ENCODE measurements around the gene CCDC181.
A peak's percentile ranks its signal among the peaks of the same experiment; 100 is the strongest.

CCDC181 gene

DNA sequence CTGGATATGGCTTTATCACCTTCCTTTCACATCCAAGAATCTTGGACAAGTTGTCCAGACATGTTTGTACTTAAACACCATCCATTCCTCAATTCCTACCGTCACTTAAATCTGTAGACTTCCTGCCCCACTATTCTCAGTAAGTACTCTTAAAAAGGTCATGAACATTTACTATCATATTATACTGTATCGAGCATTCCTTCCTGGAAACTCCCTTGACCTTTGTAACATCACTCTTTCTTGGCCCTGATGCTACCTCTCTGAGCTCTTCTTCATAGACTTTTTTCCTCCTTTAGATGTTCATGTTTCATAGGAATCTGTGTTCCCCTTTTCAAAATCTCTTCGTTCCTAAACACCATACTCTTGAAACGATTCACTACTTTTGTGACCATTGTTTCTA is 43.8 kb downstream of the CCDC181 start:
- Mint-ChIP-seq H3K27ac (ENCODE audit: low read depth) (no peak overlapping the region), H3K36me3 (ENCODE audit: insufficient read depth) (peaks cover 36% of the 10 kb centered on the region), H3K4me3 (no peak overlapping the region), H3K4me1 (no peaks in the 10 kb centered on the region), H3K9me3 (no peaks in the 10 kb centered on the region), H3K27me3 (no peaks in the 10 kb centered on the region)
- DNase-seq (ENCODE audit: low spot score in 2 of 2) (no peak), ATAC-seq (replicated peaks; ENCODE audit: extremely low read depth, poor library complexity, severe bottlenecking) (no peak)

GRCh38 chr1:169381162-169381561 is 46.1 kb downstream of the CCDC181 start:
- DNase-seq (ENCODE audit: low spot score in 2 of 2) (no peak), ATAC-seq (replicated peaks; ENCODE audit: extremely low read depth, poor library complexity, severe bottlenecking) (no peak)
- H3K27ac Mint-ChIP-seq (ENCODE audit: low read depth), result no peak overlapping the region
- no peaks in the 10 kb centered on the region for H3K9me3 Mint-ChIP-seq
- no peaks in the 10 kb centered on the region for H3K4me1 Mint-ChIP-seq
- H3K36me3 Mint-ChIP-seq (ENCODE audit: insufficient read depth), result peaks cover 39% of the 10 kb centered on the region
- no peak overlapping the region for H3K4me3 Mint-ChIP-seq
- no peaks in the 10 kb centered on the region for H3K27me3 Mint-ChIP-seq

GRCh38 chr1:169371404-169371803 is 55.9 kb downstream of the CCDC181 start:
- Mint-ChIP-seq H3K4me1 (peaks cover 18% of the 10 kb centered on the region), H3K4me3 (no peak overlapping the region), H3K27me3 (no peaks in the 10 kb centered on the region), H3K36me3 (ENCODE audit: insufficient read depth) (peaks cover 11% of the 10 kb centered on the region), H3K9me3 (no peaks in the 10 kb centered on the region), H3K27ac (ENCODE audit: low read depth) (no peak overlapping the region)
- ATAC-seq (replicated peaks; ENCODE audit: extremely low read depth, poor library complexity, severe bottlenecking) (no peak), DNase-seq (ENCODE audit: low spot score in 2 of 2) (no peak)

- peak in 1 of 2 donors; percentile 15 for DNase-seq (ENCODE audit: low spot score in 2 of 2)
- peak; percentile 6 for ATAC-seq (replicated peaks; ENCODE audit: extremely low read depth, poor library complexity, severe bottlenecking)
- H3K4me3 Mint-ChIP-seq, result no peak overlapping the region
- no peaks in the 10 kb centered on the region for H3K27me3 Mint-ChIP-seq
- no peaks in the 10 kb centered on the region for H3K9me3 Mint-ChIP-seq
- peaks cover 8% of the 10 kb centered on the region for H3K36me3 Mint-ChIP-seq (ENCODE audit: insufficient read depth)
- H3K4me1 Mint-ChIP-seq, result peaks cover 26% of the 10 kb centered on the region
- no peak overlapping the region for H3K27ac Mint-ChIP-seq (ENCODE audit: low read depth)
Measured at GRCh38 chr1:169368406-169368769, 58.9 kb downstream of the CCDC181 start.

GRCh38 chr1:169367686-169368405 is 59.4 kb downstream of the CCDC181 start, which contains the start of the genes BLZF1 and NME7:
Gene BLZF1 (plus strand): TSS chr1:169368195. CDS start chr1:169369523, 1,328 bp downstream.
Gene NME7 (minus strand): TSS chr1:169367797. CDS start chr1:169367710, 87 bp downstream.
- Mint-ChIP-seq H3K4me3 (no peak within 1 kb of the TSS), H3K9me3 (no peaks in the 10 kb centered on the region), H3K36me3 (ENCODE audit: insufficient read depth) (peaks cover 7% of the 10 kb centered on the region), H3K4me1 (peaks cover 24% of the 10 kb centered on the region), H3K27ac (ENCODE audit: low read depth) (no peak within 1 kb of the TSS), H3K27me3 (no peaks in the 10 kb centered on the region)
- DNase-seq (ENCODE audit: low spot score in 2 of 2) (peak; percentile 95 to 98), ATAC-seq (replicated peaks; ENCODE audit: extremely low read depth, poor library complexity, severe bottlenecking) (peak; percentile 94)

DNA sequence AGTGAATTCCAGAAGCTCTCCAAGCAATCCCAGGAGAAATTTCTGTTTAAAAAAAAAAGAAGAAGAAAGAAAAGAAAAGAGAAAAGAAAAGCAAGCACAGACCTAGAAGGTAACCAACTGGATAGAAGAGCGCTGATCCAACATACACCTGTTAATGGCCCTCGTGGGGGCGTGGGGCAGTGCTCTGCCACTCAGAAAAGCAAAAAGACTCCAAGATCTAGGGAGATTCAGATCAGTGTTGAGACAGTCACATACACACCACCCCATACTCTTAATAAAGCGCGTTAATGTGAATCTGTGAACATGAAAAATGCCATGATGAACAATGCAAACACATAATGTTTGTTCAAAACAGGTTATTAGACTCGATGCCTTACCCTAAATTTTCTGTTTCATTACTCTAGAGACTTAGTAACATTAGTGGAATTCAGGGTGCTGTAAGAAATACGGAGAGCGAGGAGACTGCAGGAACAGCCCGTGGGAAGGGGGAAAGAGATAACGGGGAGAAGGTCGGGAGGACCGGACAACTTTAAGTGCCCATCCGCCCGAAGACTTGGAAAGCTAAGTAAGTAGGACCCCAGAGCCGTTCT is 60.1 kb downstream of the CCDC181 start:
- Mint-ChIP-seq H3K9me3 (no peaks in the 10 kb centered on the region), H3K4me3 (no peak overlapping the region), H3K36me3 (ENCODE audit: insufficient read depth) (peaks cover 7% of the 10 kb centered on the region), H3K4me1 (peaks cover 23% of the 10 kb centered on the region), H3K27me3 (no peaks in the 10 kb centered on the region), H3K27ac (ENCODE audit: low read depth) (no peak overlapping the region)
- no peak for ATAC-seq (replicated peaks; ENCODE audit: extremely low read depth, poor library complexity, severe bottlenecking)
- no peak for DNase-seq (ENCODE audit: low spot score in 2 of 2)

GRCh38 chr1:169364948-169365347 is 62.3 kb downstream of the CCDC181 start:
- no peaks in the 10 kb centered on the region for H3K9me3 Mint-ChIP-seq
- H3K4me3 Mint-ChIP-seq, result no peak overlapping the region
- H3K36me3 Mint-ChIP-seq (ENCODE audit: insufficient read depth), result peaks cover under 1% of the 10 kb centered on the region
- H3K27me3 Mint-ChIP-seq, result no peaks in the 10 kb centered on the region
- H3K27ac Mint-ChIP-seq (ENCODE audit: low read depth), result no peak overlapping the region
- peaks cover 18% of the 10 kb centered on the region for H3K4me1 Mint-ChIP-seq
- DNase-seq (ENCODE audit: low spot score in 2 of 2) (no peak), ATAC-seq (replicated peaks; ENCODE audit: extremely low read depth, poor library complexity, severe bottlenecking) (no peak)

DNA sequence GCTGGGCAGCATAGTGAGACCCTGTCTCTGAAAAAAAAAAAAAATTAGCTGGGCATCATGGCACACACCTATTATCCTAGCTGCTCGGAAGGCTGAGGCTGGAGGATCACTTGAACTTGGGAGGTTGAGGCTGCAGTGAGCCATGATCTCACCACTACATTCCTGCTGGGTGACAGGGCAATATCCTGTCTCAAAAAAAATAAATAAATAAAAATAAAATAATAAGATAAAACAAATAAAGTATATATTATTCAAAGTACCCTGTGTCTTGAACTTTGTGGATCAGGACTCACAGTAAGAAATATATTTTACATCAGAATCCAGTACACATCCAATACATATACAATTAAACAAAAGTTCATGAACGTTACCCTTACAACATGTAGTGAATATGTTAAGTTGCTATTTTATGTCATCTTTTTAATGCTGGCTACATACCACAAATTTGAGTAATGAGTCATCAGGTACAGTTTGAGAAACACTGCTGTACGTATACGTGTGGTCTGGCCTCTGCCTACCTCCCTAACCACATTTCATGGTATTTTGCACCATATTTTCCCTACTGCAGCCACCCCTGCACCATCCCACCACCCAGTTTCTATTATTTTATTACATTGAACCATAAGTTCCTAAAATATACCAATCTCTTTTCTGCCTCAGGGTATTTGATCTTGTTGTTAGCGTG is 64.1 kb downstream of the CCDC181 start:
- H3K4me3 Mint-ChIP-seq, result no peak overlapping the region
- H3K9me3 Mint-ChIP-seq, result no peaks in the 10 kb centered on the region
- peak overlapping the region; percentile 33 for H3K27ac Mint-ChIP-seq (ENCODE audit: low read depth)
- DNase-seq (ENCODE audit: low spot score in 2 of 2) (no peak), ATAC-seq (replicated peaks; ENCODE audit: extremely low read depth, poor library complexity, severe bottlenecking) (peak; percentile 6)
- no peaks in the 10 kb centered on the region for H3K27me3 Mint-ChIP-seq
- no peaks in the 10 kb centered on the region for H3K36me3 Mint-ChIP-seq (ENCODE audit: insufficient read depth)
- peaks cover 16% of the 10 kb centered on the region for H3K4me1 Mint-ChIP-seq

DNA sequence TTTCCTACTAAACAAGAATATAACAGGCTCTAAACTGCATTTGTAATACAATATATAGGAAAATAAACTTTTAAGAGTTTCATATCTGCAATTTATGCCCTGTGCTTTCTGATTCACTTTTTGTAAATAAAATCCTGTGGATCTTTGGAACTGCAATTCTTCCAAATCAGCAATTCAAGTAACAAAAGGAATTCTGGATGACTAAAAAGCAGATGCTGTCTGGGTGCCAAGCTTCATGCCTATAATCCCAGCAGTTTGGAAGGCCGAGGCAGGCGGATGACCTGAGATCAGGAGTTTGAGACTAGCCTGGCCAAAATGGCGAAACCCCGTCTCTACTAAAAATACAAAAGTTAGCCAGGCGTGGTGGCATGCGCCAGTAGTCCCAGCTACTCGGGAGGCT is 66.0 kb downstream of the CCDC181 start:
- Mint-ChIP-seq H3K27ac (ENCODE audit: low read depth) (no peak overlapping the region), H3K36me3 (ENCODE audit: insufficient read depth) (no peaks in the 10 kb centered on the region), H3K27me3 (no peaks in the 10 kb centered on the region), H3K4me3 (no peak overlapping the region), H3K4me1 (peaks cover 16% of the 10 kb centered on the region), H3K9me3 (no peaks in the 10 kb centered on the region)
- DNase-seq (ENCODE audit: low spot score in 2 of 2) (no peak), ATAC-seq (replicated peaks; ENCODE audit: extremely low read depth, poor library complexity, severe bottlenecking) (no peak)

GRCh38 chr1:169360415-169360814 is 66.9 kb downstream of the CCDC181 start:
- H3K4me3 Mint-ChIP-seq, result no peak overlapping the region
- DNase-seq (ENCODE audit: low spot score in 2 of 2), result no peak

GRCh38 chr1:169348383-169349036 is 78.8 kb downstream of the CCDC181 start:
- DNase-seq (ENCODE audit: low spot score in 2 of 2), result no peak
- ATAC-seq (replicated peaks; ENCODE audit: extremely low read depth, poor library complexity, severe bottlenecking), result peak; percentile 36
- Mint-ChIP-seq H3K36me3 (ENCODE audit: insufficient read depth) (peaks cover 4% of the 10 kb centered on the region), H3K9me3 (no peaks in the 10 kb centered on the region), H3K4me1 (peaks cover 9% of the 10 kb centered on the region), H3K27ac (ENCODE audit: low read depth) (no peak overlapping the region), H3K27me3 (no peaks in the 10 kb centered on the region), H3K4me3 (no peak overlapping the region)

More at GRCh38 chr1:169360415-169360814, 66.9 kb downstream of the CCDC181 start:
- no peaks in the 10 kb centered on the region for H3K9me3 Mint-ChIP-seq
- no peak overlapping the region for H3K27ac Mint-ChIP-seq (ENCODE audit: low read depth)
- no peaks in the 10 kb centered on the region for H3K27me3 Mint-ChIP-seq
- H3K4me1 Mint-ChIP-seq, result peaks cover 19% of the 10 kb centered on the region
- no peaks in the 10 kb centered on the region for H3K36me3 Mint-ChIP-seq (ENCODE audit: insufficient read depth)
- ATAC-seq (replicated peaks; ENCODE audit: extremely low read depth, poor library complexity, severe bottlenecking), result no peak

DNA sequence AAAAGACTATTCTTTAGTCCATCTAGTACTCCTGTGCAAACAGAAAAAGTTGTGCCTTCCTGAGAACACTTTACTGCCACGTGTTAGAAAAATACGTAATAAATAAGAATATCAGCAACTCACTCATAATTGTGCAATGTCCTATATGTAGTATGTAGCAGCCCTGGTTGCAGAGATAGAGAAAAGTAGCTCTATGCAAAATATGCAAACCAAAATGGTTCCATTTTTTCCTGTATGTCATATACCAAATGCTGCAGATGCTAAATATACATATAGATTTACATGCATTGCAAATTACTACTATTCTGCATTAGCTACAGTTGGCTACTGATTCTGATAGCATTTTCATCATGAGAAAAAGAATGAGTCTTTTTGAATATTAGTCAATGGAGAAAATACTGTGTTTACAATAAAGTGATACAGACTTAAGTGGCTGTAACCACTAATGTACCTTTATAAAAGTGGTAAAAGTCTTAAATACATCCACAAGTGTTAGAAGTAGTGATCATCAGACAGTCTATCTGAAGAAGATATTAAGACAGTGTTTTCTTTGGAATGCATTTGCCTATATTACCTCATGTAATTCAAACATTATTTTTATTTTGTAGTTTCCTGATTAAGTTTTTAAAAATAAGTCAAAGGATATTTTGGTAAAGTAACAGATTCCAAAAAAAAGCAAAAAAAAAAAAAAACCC is 79.4 kb downstream of the CCDC181 start:
- Mint-ChIP-seq H3K27ac (ENCODE audit: low read depth) (no peak overlapping the region), H3K4me3 (no peak overlapping the region), H3K27me3 (no peaks in the 10 kb centered on the region), H3K4me1 (peaks cover 9% of the 10 kb centered on the region), H3K36me3 (ENCODE audit: insufficient read depth) (peaks cover 4% of the 10 kb centered on the region), H3K9me3 (no peaks in the 10 kb centered on the region)
- no peak for DNase-seq (ENCODE audit: low spot score in 2 of 2)
- ATAC-seq (replicated peaks; ENCODE audit: extremely low read depth, poor library complexity, severe bottlenecking), result no peak

Data from central memory CD8-positive, alpha-beta T cell (primary cell).